ENCODE results near the gene LTB4R2.

DNA sequence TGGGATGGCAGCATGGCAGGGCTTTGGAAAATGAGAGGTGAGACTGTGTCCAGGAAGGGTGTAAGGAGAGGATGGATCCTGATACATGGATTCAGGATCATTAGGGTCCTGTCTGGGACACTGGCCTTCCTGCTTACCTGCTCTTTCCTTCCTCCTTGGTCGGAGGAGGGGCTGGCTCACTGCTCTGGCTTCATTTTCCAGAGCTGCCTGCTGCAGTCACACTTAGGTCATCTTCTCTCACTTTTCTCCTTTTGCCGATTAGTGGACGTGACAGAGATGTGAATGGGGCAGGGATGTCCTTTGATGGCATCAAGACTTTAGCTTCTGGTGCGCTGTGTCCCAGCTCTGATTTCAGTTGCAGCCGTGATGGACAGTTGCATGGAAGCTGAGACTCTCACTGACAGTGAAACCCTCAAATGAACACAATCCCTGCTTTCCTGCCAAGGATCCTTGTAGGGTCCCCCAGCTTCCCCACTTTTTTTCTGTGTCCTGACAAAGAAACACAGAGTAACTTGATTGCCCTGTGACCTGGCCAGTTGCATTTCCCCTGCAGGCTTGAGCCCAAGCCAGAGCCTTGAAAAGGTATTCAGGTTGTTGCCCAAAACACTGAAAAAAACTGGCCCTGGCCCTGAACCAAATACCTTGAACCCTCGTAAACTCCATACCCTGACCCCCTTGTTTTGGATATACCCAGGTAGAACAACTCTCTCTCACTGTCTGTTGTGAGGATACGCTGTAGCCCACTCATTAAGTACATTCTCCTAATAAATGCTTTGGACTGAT is 1.4 kb upstream of the LTB4R2 start:
- TF ChIP-seq CTCF (IDR thresholded peaks at IDR 0.05; ENCODE audit: low read length) = no peak
- no peak for TF ChIP-seq EZH2phosphoT487 (IDR thresholded peaks at IDR 0.05; ENCODE audit: low read length)
- TF ChIP-seq EZH2 (optimal IDR thresholded peaks at IDR 0.05; ENCODE audit: low read depth, low read length) = no peak

All from MM.1S (cell line).